AG04450 (cell line): Measurements from ENCODE around the gene UBL4B. TPM values are rescaled to one million over a fixed set of nuclear protein-coding genes. Genes with fewer than 3 reads are reported as not detected.

Experiments
- CTCF ChIA-PET: fragments of 300-600, 350-600 bp; formaldehyde crosslinking; extraction: SDS; loops from one replicate; lab custom pipeline; 2022; ENCODE audit warnings: antibody characterized with exemption, inconsistent platforms; lab: Charles Lee
- POLR2A ChIA-PET: fragments of 350-600 bp; formaldehyde crosslinking; extraction: SDS; loops from one replicate; lab custom pipeline; 2021; ENCODE audit warnings: antibody characterized with exemption, inconsistent platforms; lab: Yijun Ruan, JAX
- DNase-seq: peaks from one replicate; pipeline ENCODE4 v3.0.0-alpha.2; 2011; ENCODE audit warnings: low read depth, low spot score
- H3K27ac ChIP-seq: one replicate; pipeline ENCODE4 v1.5.1; 2012; ENCODE audit warnings: low read depth, low read length, control low read depth
- H3K27me3 ChIP-seq: one replicate; pipeline ENCODE4 v1.6.0; 2012; ENCODE audit warnings: low read length; ENCODE audit not compliant: control insufficient read depth, insufficient read depth
- H3K4me3 ChIP-seq: 2 replicates; pipeline ENCODE4 v1.5.1; 2011; ENCODE audit warnings: mild to moderate bottlenecking, low read depth, low read length, control low read depth
- H3K9me3 ChIP-seq: 2 replicates; pipeline ENCODE4 v1.5.1; 2012; ENCODE audit warnings: low read length; ENCODE audit not compliant: control insufficient read depth, insufficient read depth
- CTCF ChIP-seq: IDR thresholded peaks from 2 replicates; pipeline ENCODE4 v1.5.1; 2011; ENCODE audit warnings: low read depth, low read length, control low read depth, inconsistent platforms
- polyA plus RNA-seq: library from polyadenylated mRNA; depleted of rRNA; stranded (reverse); fragments of >200 nt; gene quantifications from 2 replicates; pipeline ENCODE4 v1.2.3, GENCODE V29; 2011

Gene UBL4B
- polyA plus RNA-seq, 1 experiment, result not detected

- TF ChIP-seq CTCF, result no peak
- Histone ChIP-seq H3K27me3 (peaks cover 54% of the 10 kb centered on the region), H3K9me3 (no peaks in the 10 kb centered on the region), H3K27ac (no peak overlapping the region), H3K4me3 (no peak overlapping the region)
- POLR2A ChIA-PET, result no interaction called here
- CTCF ChIA-PET, result interaction anchor here (1.3 kb wide), 2 partner anchors 18 to 28 kb away, joined by 5 to 9 read pairs; no protein-coding TSS in a partner anchor
- DNase-seq, result no peak
Observed at GRCh38 chr1:110134050-110134595, 21.9 kb downstream of the UBL4B start.

DNA sequence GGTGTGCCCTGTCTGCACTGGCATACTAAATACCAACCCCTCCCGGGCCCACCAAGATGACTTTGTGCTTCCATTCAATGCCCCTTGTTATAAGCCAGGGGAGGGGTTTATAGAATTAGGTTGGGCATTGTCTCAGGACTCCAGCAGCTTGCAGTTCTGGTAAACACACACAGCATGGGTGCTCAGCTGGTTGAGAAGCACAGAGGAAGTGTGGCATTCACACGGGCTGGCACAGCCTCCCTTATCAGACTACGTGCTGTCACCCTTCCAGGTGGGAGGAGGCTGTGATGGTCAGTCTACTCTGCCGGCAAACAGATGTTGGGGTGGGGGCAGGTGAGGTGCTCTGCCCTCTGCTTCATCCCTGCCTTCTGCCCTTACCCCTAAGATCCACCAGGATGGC lies 23.0 kb downstream of the UBL4B start:
- H3K9me3 ChIP-seq, result no peaks in the 10 kb centered on the region
- no peak for DNase-seq
- H3K27ac ChIP-seq, result no peak overlapping the region
- CTCF ChIA-PET, result interaction anchor here (1.3 kb wide), 2 partner anchors 19 to 48 kb away, joined by 3 to 9 read pairs; no protein-coding TSS in a partner anchor
- H3K27me3 ChIP-seq, result peaks cover 43% of the 10 kb centered on the region
- no peak for TF ChIP-seq CTCF
- H3K4me3 ChIP-seq, result no peak overlapping the region
- POLR2A ChIA-PET, result no interaction called here

DNA sequence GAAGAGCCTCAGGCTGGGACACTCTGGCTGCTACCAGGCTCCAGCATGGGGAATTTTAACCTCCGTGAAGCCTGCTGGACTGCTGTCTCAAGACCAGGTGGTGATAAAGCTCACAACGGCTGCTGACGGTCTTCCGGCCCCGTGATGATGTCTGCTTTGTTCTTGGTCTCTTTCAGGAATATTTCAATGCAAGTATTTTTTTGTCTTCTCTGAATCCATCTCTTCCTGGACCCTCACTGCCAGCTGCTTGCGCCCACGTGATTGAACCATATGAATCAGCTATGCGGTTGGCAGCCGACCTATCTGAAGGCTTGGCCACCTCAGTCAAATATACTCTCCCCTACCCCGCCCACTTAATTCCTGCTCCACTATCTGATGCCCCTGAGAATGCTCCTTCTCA lies 23.4 kb downstream of the UBL4B start:
- CTCF ChIA-PET, result interaction anchor here (1.3 kb wide), 1 partner anchor 48 kb away, joined by 3 read pairs; no protein-coding TSS in a partner anchor
- DNase-seq, result no peak
- no peak for TF ChIP-seq CTCF
- Histone ChIP-seq H3K9me3 (no peaks in the 10 kb centered on the region), H3K27ac (no peak overlapping the region), H3K27me3 (peaks cover 40% of the 10 kb centered on the region), H3K4me3 (no peak overlapping the region)
- POLR2A ChIA-PET, result no interaction called here

DNA sequence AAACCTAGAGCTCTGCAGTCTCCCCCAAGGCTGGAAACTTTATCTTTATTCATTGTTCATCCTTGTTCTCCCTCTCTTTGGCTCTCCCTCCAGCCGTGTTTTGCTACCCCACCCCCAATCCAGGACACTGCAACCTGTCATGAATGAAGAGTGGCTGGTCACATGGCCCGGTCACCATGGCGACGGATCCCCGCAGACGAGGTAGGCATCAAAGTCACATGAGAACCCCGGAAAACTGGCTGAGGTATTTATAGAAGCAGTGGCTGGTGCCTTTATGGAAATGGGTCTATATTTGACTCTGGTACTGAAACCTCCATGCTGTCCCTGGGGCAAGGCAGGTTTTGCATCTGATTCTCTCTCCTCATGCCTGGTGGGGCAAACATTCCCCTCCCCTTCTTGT lies 24.7 kb downstream of the UBL4B start:
- no peak for TF ChIP-seq CTCF
- no peak for DNase-seq
- ChIA-PET POLR2A (no interaction called here), CTCF (interaction anchor here (0.6 kb wide), 1 partner anchor 73 kb away, joined by 4 read pairs; no protein-coding TSS in a partner anchor)
- no peak overlapping the region for H3K27ac ChIP-seq
- H3K4me3 ChIP-seq, result no peak overlapping the region
- no peaks in the 10 kb centered on the region for H3K9me3 ChIP-seq
- H3K27me3 ChIP-seq, result peaks cover 39% of the 10 kb centered on the region

DNA sequence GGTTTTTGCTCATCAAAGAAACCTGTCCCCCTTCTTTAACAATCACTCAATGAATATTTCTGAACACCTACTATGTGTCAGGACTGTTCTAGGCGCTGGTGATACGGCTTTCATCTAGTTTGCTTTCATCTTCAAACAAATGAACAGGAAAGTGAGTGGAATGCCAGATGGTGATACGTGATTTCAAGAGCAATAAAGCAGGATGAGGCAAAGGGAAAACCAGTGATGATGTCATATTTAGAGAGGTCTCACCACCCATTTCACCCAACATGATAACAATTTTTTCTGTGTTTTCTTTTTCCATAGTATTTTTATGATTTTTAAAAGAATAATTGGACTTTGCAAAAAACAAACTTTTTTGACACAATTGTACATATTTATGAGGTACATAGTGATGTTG lies 26.7 kb downstream of the UBL4B start:
- no peak for DNase-seq
- no peak for TF ChIP-seq CTCF
- no peak overlapping the region for H3K4me3 ChIP-seq
- peaks cover 52% of the 10 kb centered on the region for H3K27me3 ChIP-seq
- POLR2A ChIA-PET, result no interaction called here
- no peaks in the 10 kb centered on the region for H3K9me3 ChIP-seq
- H3K27ac ChIP-seq, result no peak overlapping the region
- CTCF ChIA-PET, result no interaction called here
